Hepatocyte (in vitro differentiated cells): Measurements from ENCODE around the gene FKBP1B. TPM values are rescaled to one million over a fixed set of nuclear protein-coding genes. Genes with fewer than 3 reads are reported as not detected.
A peak's percentile ranks its signal among the peaks of the same experiment; 100 is the strongest.

Source experiments
- DNase-seq: peaks from one replicate; pipeline ENCODE4 v3.0.0-alpha.2; 2016; ENCODE audit warnings: low spot score
- H2AFZ ChIP-seq: fragments of 200-600 bp; sonication (generic); 2 replicates; pipeline ENCODE4 v1.6.0; 2016; ENCODE audit warnings: antibody characterized with exemption, mild to moderate bottlenecking
- H3K27ac ChIP-seq: fragments of 200-600 bp; sonication (generic); 2 replicates; pipeline ENCODE4 v1.5.1; 2016; ENCODE audit warnings: mild to moderate bottlenecking
- H3K27me3 ChIP-seq: fragments of 200-600 bp; sonication (generic); 2 replicates; pipeline ENCODE4 v1.6.1; 2016
- H3K36me3 ChIP-seq: fragments of 200-600 bp; sonication (generic); replicated peaks from 2 replicates; pipeline ENCODE4 v1.5.1; 2016; ENCODE audit warnings: low read depth; ENCODE audit not compliant: insufficient read depth
- H3K4me1 ChIP-seq: fragments of 200-600 bp; sonication (generic); 2 replicates; pipeline ENCODE4 v1.5.1; 2016; ENCODE audit warnings: mild to moderate bottlenecking, moderate library complexity; ENCODE audit not compliant: insufficient read depth
- H3K4me2 ChIP-seq: fragments of 200-600 bp; sonication (generic); 2 replicates; pipeline ENCODE4 v1.6.0; 2016
- H3K4me3 ChIP-seq: fragments of 200-600 bp; sonication (generic); 2 replicates; pipeline ENCODE4 v1.5.1; 2016; ENCODE audit warnings: mild to moderate bottlenecking
- H3K79me2 ChIP-seq: fragments of 200-600 bp; sonication (generic); 2 replicates; pipeline ENCODE4 v1.6.0; 2017; ENCODE audit warnings: mild to moderate bottlenecking
- H3K9me2 ChIP-seq: fragments of 200-600 bp; sonication (generic); replicated peaks from 2 replicates; pipeline ENCODE4 v1.6.0; 2017; ENCODE audit warnings: mild to moderate bottlenecking; ENCODE audit not compliant: insufficient read depth
- H3K9me3 ChIP-seq: fragments of 200-600 bp; sonication (generic); 2 replicates; pipeline ENCODE4 v1.5.1; 2016; ENCODE audit warnings: low read depth, mild to moderate bottlenecking
- H4K20me1 ChIP-seq: fragments of 200-600 bp; sonication (generic); 2 replicates; pipeline ENCODE4 v1.6.0; 2016; ENCODE audit warnings: mild to moderate bottlenecking; ENCODE audit not compliant: insufficient read depth, poor library complexity, severe bottlenecking
- EZH2 ChIP-seq: fragments of 200-600 bp; sonication (generic); IDR thresholded peaks from 2 replicates; pipeline ENCODE4 v1.6.1; 2016; ENCODE audit warnings: antibody characterized with exemption, mild to moderate bottlenecking, borderline replicate concordance
- EZH2phosphoT487 ChIP-seq: fragments of 200-600 bp; sonication (generic); IDR thresholded peaks from one replicate; pipeline ENCODE4 v1.6.1; 2018; ENCODE audit warnings: antibody characterized with exemption, mild to moderate bottlenecking, low read depth, moderate library complexity; ENCODE audit not compliant: unreplicated experiment, severe bottlenecking
- WGBS: methylation state at CpG from one replicate; pipeline ENCODE4 v1.1.6; 2016; ENCODE audit warnings: low lambda C conversion rate; ENCODE audit errors: missing lambda C conversion rate; 5-methylcytosine and 5-hydroxymethylcytosine counted together
- polyA plus RNA-seq: library from polyadenylated mRNA; unstranded; fragments of >200 nt; fragmentation: Nextera tagmentation; extraction: Ambion mirVana; gene quantifications from 2 replicates; pipeline ENCODE4 v1.2.1, GENCODE V29; 2016
- total RNA-seq: library from RNA; depleted of rRNA; stranded (reverse); fragments of >200 nt; gene quantifications from 2 replicates; pipeline ENCODE4 v1.2.3, GENCODE V29; 2014
- TF ChIP-seq, protein P1 (sequence below): fragments of 200-600 bp; sonication (generic); IDR thresholded peaks from 2 replicates; pipeline ENCODE4 v1.5.1; 2016; ENCODE audit warnings: antibody characterized with exemption, mild to moderate bottlenecking; ENCODE audit not compliant: poor library complexity

The FKBP1B gene
- total and polyA plus RNA-seq, 2 experiments from 2014 or later = 20.2 to 37.2 TPM

GRCh38 chr2:24075915-24076848 is 26.6 kb downstream of the FKBP1B start, which contains the start of gene SF3B6:
TSS of gene SF3B6 (minus strand) at chr2:24076326. CDS start at chr2:24076229, 97 bp downstream.
- Histone ChIP-seq H3K79me2 (peaks cover 43% of the 10 kb centered on the region), H3K36me3 (no peaks in the 10 kb centered on the region), H3K4me3 (peak within 1 kb of the TSS; percentile 49), H3K9me2 (no peaks in the 10 kb centered on the region), H3K27me3 (no peaks in the 10 kb centered on the region), H2AFZ (peak within 1 kb of the TSS; percentile 69), H3K9me3 (no peaks in the 10 kb centered on the region), H3K4me1 (peaks cover 14% of the 10 kb centered on the region), H3K4me2 (peak within 1 kb of the TSS; percentile 89), H4K20me1 (no peaks in the 10 kb centered on the region), H3K27ac (peak within 1 kb of the TSS; percentile 95)
- no peak for TF ChIP-seq EZH2
- no peak for TF ChIP-seq EZH2phosphoT487
- TF ChIP-seq, protein P1, sequence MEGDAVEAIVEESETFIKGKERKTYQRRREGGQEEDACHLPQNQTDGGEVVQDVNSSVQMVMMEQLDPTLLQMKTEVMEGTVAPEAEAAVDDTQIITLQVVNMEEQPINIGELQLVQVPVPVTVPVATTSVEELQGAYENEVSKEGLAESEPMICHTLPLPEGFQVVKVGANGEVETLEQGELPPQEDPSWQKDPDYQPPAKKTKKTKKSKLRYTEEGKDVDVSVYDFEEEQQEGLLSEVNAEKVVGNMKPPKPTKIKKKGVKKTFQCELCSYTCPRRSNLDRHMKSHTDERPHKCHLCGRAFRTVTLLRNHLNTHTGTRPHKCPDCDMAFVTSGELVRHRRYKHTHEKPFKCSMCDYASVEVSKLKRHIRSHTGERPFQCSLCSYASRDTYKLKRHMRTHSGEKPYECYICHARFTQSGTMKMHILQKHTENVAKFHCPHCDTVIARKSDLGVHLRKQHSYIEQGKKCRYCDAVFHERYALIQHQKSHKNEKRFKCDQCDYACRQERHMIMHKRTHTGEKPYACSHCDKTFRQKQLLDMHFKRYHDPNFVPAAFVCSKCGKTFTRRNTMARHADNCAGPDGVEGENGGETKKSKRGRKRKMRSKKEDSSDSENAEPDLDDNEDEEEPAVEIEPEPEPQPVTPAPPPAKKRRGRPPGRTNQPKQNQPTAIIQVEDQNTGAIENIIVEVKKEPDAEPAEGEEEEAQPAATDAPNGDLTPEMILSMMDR = no peak
- under 1% methylated on average over 47 of the region's 64 CpGs for WGBS
- peak; percentile 100 for DNase-seq

DNA sequence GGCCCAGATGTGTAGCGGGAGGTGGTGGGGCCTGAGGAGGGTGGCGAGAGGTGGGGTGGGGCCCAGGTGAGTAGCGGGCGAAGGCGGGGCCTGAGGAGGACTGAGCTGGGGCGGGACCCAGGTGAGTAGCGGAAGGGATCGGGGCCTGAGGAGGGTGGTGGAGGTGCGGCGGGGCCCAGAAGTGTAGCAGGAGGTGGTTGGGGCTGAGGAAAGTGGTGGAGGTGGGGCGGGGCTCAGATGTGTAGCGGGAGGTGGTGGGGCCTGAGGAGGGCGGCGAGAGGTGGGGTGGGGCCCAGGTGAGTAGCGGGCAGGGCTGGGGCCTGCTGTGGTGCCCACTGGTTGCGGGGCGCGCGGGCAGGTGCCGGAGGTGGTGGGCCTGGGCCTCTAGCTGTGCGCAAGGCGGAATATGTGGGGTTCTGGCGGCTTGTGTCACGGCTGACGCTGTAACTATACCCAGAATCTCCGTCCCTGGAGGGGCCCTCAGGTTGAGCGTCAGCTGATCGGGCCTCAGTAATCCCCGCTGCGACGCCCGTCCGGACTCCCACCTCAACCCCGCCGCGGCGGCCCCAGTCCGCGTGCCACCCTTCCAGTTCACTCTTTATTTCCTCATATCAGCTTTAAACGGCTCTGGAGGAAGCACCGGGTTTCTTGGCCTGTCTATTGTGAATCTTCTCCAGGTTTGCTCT is 27.5 kb downstream of the FKBP1B start:
- no peaks in the 10 kb centered on the region for H3K27me3 ChIP-seq
- DNase-seq = peak; percentile 73
- H3K27ac ChIP-seq = peak overlapping the region; percentile 95
- H3K36me3 ChIP-seq = no peaks in the 10 kb centered on the region
- H4K20me1 ChIP-seq = no peaks in the 10 kb centered on the region
- H3K4me1 ChIP-seq = peaks cover 14% of the 10 kb centered on the region
- no peaks in the 10 kb centered on the region for H3K9me3 ChIP-seq
- H2AFZ ChIP-seq = peak overlapping the region; percentile 69
- peak overlapping the region; percentile 40 for H3K4me3 ChIP-seq
- 2% methylated on average over 20 of the region's 41 CpGs for WGBS
- no peaks in the 10 kb centered on the region for H3K9me2 ChIP-seq
- H3K79me2 ChIP-seq = peaks cover 36% of the 10 kb centered on the region
- TF ChIP-seq, protein P1 = no peak
- TF ChIP-seq EZH2phosphoT487 = no peak
- peak overlapping the region; percentile 82 for H3K4me2 ChIP-seq

DNA sequence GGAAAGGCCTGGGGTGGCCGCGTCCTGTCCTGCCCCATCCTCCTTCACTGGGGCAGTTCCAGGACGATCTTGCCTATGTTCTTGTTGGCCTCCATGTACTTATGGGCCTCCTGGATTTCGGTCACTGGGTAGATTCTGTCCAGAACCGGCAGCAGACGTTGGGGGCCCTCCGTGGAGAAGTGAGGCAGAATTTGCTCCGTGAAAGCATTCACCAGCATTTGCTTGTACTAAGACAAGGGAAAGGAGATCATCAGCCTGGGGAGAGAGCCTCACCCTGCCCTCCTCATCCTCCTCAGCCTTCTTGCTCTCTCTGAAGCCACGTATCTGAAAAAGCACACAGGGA is 28.0 kb downstream of the FKBP1B start:
- Histone ChIP-seq H3K36me3 (no peaks in the 10 kb centered on the region), H3K9me2 (no peaks in the 10 kb centered on the region), H3K9me3 (no peaks in the 10 kb centered on the region), H3K4me3 (peak overlapping the region; percentile 40), H3K4me2 (peak overlapping the region; percentile 82), H3K27ac (peak overlapping the region; percentile 95), H3K79me2 (peaks cover 37% of the 10 kb centered on the region), H3K4me1 (peaks cover 14% of the 10 kb centered on the region), H2AFZ (peak overlapping the region; percentile 69), H4K20me1 (no peaks in the 10 kb centered on the region), H3K27me3 (no peaks in the 10 kb centered on the region)
- no peak for DNase-seq
- 18% methylated on average over 9 of the region's 9 CpGs for WGBS
- TF ChIP-seq, protein P1 = no peak
- no peak for TF ChIP-seq EZH2
- TF ChIP-seq EZH2phosphoT487 = no peak
